ENCODE measurements around the gene RNF168. TPM values are rescaled to one million over a fixed set of nuclear protein-coding genes. Genes with fewer than 3 reads are reported as not detected.

The RNF168 gene
- total RNA-seq, 1 experiment from 2014 or later: 15.1 TPM

Other genes starting within 250 kb of the RNF168 start
- gene PCYT1A, start 216.0 kb downstream of the RNF168 start, total RNA-seq (2014; rRNA removed): 89.4 and 92.3 TPM in 2 replicates
- 21.1 and 28.0 TPM in 2 replicates for gene DYNLT2B, start 185.5 kb downstream of the RNF168 start, total RNA-seq (2014; rRNA removed)
- 2.1 and 2.4 TPM in 2 replicates for gene TM4SF19, start 165.4 kb downstream of the RNF168 start, total RNA-seq (2014; rRNA removed)
- gene UBXN7, start 71.3 kb downstream of the RNF168 start, total RNA-seq (2014; rRNA removed): 12.1 and 16.4 TPM in 2 replicates
- gene SMCO1, start 11.6 kb upstream of the RNF168 start, total RNA-seq (2014; rRNA removed): not detected in 2 replicates
- gene WDR53, start 64.8 kb upstream of the RNF168 start, total RNA-seq (2014; rRNA removed): 6.1 and 8.3 TPM in 2 replicates
- 10.1 and 11.8 TPM in 2 replicates for gene FBXO45, start 64.9 kb upstream of the RNF168 start, total RNA-seq (2014; rRNA removed)
- gene NRROS, start 135.9 kb upstream of the RNF168 start, total RNA-seq (2014; rRNA removed): 1.0 and 2.5 TPM in 2 replicates
- 4.4 and 4.5 TPM in 2 replicates for gene CEP19, start 208.5 kb upstream of the RNF168 start, total RNA-seq (2014; rRNA removed)
- gene PIGX, start 208.6 kb upstream of the RNF168 start, total RNA-seq (2014; rRNA removed): 26.4 and 31.9 TPM in 2 replicates
- 37.8 and 45.8 TPM in 2 replicates for gene PAK2, start 236.1 kb upstream of the RNF168 start, total RNA-seq (2014; rRNA removed)